Measurements from ENCODE around the gene OLFML1. TPM values are rescaled to one million over a fixed set of nuclear protein-coding genes. Genes with fewer than 3 reads are reported as not detected.

Gene OLFML1
- total and polyA plus RNA-seq, 9 donors, result 16.3 to 114 (median 38.8) TPM

DNA sequence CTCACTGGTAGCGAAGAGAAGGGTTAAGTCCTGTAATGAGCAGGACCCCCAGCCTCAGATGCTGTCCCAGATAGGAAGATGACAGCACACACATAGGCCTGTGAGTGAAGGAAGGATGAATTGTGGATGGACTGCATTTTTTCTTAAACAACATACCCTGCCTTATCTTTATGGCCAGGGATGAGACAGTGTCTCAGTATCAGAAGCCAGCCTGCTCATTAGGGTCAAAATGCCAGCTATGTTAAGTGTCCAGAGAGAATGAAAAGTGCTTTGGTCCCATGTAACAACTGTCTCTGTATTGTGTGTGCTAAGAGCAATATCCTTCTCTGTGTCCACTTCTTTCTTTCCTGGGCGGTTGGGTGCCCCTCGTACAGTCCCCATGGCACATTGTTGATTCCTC is 58.7 kb downstream of the OLFML1 start:
- no peak overlapping the region for H3K4me3 ChIP-seq
- TF ChIP-seq, protein P1, sequence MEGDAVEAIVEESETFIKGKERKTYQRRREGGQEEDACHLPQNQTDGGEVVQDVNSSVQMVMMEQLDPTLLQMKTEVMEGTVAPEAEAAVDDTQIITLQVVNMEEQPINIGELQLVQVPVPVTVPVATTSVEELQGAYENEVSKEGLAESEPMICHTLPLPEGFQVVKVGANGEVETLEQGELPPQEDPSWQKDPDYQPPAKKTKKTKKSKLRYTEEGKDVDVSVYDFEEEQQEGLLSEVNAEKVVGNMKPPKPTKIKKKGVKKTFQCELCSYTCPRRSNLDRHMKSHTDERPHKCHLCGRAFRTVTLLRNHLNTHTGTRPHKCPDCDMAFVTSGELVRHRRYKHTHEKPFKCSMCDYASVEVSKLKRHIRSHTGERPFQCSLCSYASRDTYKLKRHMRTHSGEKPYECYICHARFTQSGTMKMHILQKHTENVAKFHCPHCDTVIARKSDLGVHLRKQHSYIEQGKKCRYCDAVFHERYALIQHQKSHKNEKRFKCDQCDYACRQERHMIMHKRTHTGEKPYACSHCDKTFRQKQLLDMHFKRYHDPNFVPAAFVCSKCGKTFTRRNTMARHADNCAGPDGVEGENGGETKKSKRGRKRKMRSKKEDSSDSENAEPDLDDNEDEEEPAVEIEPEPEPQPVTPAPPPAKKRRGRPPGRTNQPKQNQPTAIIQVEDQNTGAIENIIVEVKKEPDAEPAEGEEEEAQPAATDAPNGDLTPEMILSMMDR (IDR thresholded peaks at IDR 0.05), result no peak
- TF ChIP-seq EP300 (IDR thresholded peaks at IDR 0.05), result no peak
- TF ChIP-seq POLR2A (IDR thresholded peaks at IDR 0.05), result no peak
- no peaks in the 10 kb centered on the region for H3K4me1 ChIP-seq (ENCODE audit: insufficient read depth)
- no peak overlapping the region for H3K27ac ChIP-seq
- no peaks in the 10 kb centered on the region for H3K36me3 ChIP-seq
- H3K9me3 ChIP-seq, result no peaks in the 10 kb centered on the region
- DNase-seq, result no peak
- WGBS, 3 donors, result 96 to 98% (median 97%) methylated on average over 3 of the region's 3 CpGs
- H3K27me3 ChIP-seq, result no peaks in the 10 kb centered on the region
- intact Hi-C loops (cut with DNase I), result no loop called here

DNA sequence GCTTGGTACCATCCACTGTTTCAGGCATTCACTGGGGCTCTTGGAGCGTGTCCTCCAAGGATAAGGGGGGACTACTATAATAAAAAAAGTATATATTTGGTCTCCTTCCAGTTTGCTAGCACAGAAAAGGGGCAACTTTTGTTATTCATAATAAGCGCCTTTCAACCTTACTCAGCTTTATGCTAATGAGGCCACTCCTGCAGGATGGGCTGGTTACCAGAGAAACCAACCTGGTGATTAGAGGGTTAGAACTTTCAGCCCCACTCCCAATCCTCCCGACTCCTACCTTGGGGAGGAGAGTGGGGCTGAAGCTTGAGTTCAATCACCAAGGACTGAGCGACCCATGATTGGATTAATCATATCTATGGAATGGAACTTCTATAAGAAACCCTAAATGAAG is 60.3 kb downstream of the OLFML1 start:
- intact Hi-C loops (cut with DNase I), result loop anchor here in 1 of 4 donors (1.0 kb wide), 1 partner anchor 35 kb away; no protein-coding TSS in a partner anchor
- WGBS, 3 donors, result 83 to 87% (median 84%) methylated on average over 4 of the region's 4 CpGs
- H3K4me3 ChIP-seq, result no peak overlapping the region
- no peaks in the 10 kb centered on the region for H3K27me3 ChIP-seq
- H3K36me3 ChIP-seq, result no peaks in the 10 kb centered on the region
- H3K9me3 ChIP-seq, result no peaks in the 10 kb centered on the region
- no peaks in the 10 kb centered on the region for H3K4me1 ChIP-seq (ENCODE audit: insufficient read depth)
- DNase-seq, result no peak
- H3K27ac ChIP-seq, result no peak overlapping the region
- no peak for TF ChIP-seq EP300 (IDR thresholded peaks at IDR 0.05)
- no peak for TF ChIP-seq POLR2A (IDR thresholded peaks at IDR 0.05)

DNA sequence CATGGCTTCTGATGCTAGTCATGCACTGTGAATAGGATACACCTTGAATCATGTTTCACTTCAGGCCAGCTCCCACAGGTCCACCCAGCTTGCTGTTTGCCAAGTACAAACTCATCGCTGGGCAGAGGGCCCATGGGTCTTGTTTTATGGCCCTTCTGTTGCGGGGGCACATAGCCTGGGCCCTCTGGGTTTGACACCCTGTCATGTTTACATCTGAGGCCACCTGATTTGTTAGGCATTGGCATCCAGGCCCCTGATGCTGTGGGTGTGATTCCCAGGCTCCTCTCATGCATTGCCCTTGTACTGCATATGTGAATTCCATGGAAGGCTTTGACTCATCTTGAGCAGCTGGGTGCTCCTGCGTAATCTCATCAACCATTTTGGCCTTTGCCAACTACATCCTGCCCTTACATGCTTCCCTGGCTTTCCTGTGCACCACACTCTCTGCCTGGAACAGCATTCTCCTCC is 61.1 kb downstream of the OLFML1 start:
- no peak for TF ChIP-seq POLR2A (IDR thresholded peaks at IDR 0.05)
- no peak for TF ChIP-seq EP300 (IDR thresholded peaks at IDR 0.05)
- intact Hi-C loops (cut with DNase I), result no loop called here

DNA sequence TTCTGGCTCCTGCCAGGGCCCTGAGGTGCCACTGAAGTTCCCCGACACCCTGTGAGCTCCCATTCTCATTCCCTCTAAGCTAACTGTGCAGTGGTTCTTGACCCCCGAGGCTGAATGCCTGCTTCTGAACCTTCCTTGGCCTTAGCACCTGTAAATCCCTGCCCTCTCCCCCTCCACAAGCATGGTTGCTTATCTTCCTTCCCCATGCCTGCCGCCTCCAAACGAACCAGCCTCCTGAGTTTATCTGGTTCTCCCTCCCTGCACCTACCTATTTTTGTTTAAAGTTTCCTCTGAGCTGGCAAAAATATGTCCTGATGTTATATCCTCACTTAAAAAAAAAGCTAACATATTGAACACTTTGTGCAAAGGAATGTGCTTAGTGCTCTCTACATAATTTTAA is 62.4 kb downstream of the OLFML1 start:
- H3K36me3 ChIP-seq, result no peaks in the 10 kb centered on the region
- TF ChIP-seq EP300 (IDR thresholded peaks at IDR 0.05) (no peak), POLR2A (IDR thresholded peaks at IDR 0.05) (no peak)
- TF ChIP-seq, protein P1 (IDR thresholded peaks at IDR 0.05), result no peak
- no peak overlapping the region for H3K4me3 ChIP-seq
- H3K9me3 ChIP-seq, result no peaks in the 10 kb centered on the region
- WGBS, 3 donors, result 60 to 72% (median 65%) methylated on average over 4 of the region's 4 CpGs
- intact Hi-C loops (cut with DNase I), result no loop called here
- H3K27me3 ChIP-seq, result no peaks in the 10 kb centered on the region
- H3K27ac ChIP-seq, result no peak overlapping the region
- DNase-seq, result no peak
- no peaks in the 10 kb centered on the region for H3K4me1 ChIP-seq (ENCODE audit: insufficient read depth)

More for the DNA sequence above, 61.1 kb downstream of the OLFML1 start:
- Histone ChIP-seq H3K36me3 (no peaks in the 10 kb centered on the region), H3K4me3 (no peak overlapping the region), H3K9me3 (no peaks in the 10 kb centered on the region), H3K27ac (no peak overlapping the region), H3K27me3 (no peaks in the 10 kb centered on the region), H3K4me1 (ENCODE audit: insufficient read depth) (no peaks in the 10 kb centered on the region)
- WGBS, 3 donors, result 80 to 94% (median 93%) methylated on average over 3 of the region's 3 CpGs
- no peak for DNase-seq

DNA sequence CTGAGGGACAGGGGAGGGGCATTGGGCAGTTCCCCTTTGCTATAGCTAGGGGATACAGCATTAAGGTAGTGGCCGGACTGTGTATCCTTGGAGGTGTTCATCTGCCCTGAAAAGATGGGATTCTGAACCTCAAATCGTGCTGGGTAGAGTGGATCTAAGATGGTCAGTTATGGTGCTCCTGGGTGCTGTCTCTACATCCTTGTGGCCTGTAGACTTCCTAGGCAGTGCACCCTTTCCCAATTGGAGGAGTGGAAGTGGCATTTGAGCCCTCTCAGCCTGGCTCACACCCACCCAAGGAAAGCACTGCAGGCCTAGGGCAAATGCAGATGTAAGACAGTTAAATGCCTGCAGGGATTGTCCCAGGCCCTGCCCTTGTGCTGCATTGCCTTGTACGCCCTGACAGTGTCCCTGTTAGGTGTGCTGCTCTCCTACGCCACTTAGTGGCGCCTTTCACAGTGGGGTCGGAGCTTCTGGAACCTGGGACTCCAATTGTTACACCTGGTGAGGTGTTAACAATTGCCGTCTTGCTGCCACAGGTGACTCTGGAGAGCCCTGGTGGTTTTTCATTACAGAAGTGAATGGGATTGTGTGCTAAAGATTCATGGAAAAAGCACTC is 63.5 kb downstream of the OLFML1 start:
- H3K27ac ChIP-seq, result no peak overlapping the region
- TF ChIP-seq EP300 (IDR thresholded peaks at IDR 0.05) (no peak), POLR2A (IDR thresholded peaks at IDR 0.05) (no peak)
- TF ChIP-seq, protein P1 (IDR thresholded peaks at IDR 0.05), result no peak
- intact Hi-C loops (cut with DNase I), result no loop called here
- no peaks in the 10 kb centered on the region for H3K4me1 ChIP-seq (ENCODE audit: insufficient read depth)
- WGBS, 3 donors, result 80 to 81% (median 81%) methylated on average over 7 of the region's 7 CpGs
- no peaks in the 10 kb centered on the region for H3K27me3 ChIP-seq
- H3K9me3 ChIP-seq, result no peaks in the 10 kb centered on the region
- H3K36me3 ChIP-seq, result no peaks in the 10 kb centered on the region
- H3K4me3 ChIP-seq, result no peak overlapping the region
- DNase-seq, result no peak
